HG03103 (cell line): ENCODE measurements around the gene FBXW5.

Experiments
- ATAC-seq: cut with Tn5 transposase; IDR thresholded peaks from one replicate; pipeline ENCODE4 v1.9.1; 2021; ENCODE audit warnings: low read depth; ENCODE audit not compliant: unreplicated experiment

The FBXW5 gene

GRCh38 chr9:136944519-136945332, at the start of gene FBXW5, which contains the start of gene C8G:
Gene FBXW5 (minus strand): TSS chr9:136944738. CDS start chr9:136944083, 655 bp downstream.
Gene C8G (plus strand): TSS chr9:136945243. CDS start chr9:136945321, 78 bp downstream.
- ATAC-seq = peak; percentile 66

- no peak for ATAC-seq
These were observed 48.4 kb upstream of the FBXW5 start for GRCh38 chr9:136992819-136993369.

GRCh38 chr9:136991993-136992818, 47.7 kb upstream of the FBXW5 start, which contains the start of gene PAXX:
Gene PAXX (plus strand): TSS chr9:136992422. CDS start chr9:136992444, 22 bp downstream.
- ATAC-seq = peak; percentile 78

DNA sequence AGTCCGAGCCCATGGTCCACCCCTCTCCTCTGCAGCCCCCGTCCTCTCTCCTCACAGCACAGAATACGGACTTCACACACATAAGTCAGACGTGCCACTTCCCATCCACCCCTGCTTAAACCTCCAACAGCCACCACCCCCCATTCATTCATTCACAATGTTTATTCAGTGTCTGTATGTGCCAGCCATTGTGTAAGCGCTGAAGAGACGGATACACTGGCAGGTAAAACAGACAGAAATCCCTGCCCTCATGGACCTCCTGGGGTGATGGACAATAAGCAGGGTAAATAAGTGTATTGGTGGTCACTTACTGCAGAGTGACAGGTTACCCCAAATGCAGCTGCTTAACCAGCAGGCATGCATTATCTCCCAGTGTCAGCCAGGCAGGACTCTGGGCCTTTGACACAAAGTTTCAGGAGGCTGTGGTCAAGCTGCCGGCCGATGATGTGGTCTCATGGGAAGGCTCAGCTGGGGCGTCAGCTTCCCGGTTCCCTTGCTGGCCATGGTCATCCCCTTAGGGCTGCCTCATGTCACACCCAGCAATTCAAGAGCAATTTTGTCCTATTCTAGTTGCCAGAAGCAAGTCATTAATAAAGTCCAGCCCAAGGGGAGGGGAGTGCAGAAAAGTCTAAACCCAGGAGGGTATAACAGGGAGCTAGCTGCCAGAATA, 45.8 kb upstream of the FBXW5 start:
- no peak for ATAC-seq

- ATAC-seq = no peak
These were observed 44.3 kb upstream of the FBXW5 start for GRCh38 chr9:136988872-136989271.

GRCh38 chr9:136985853-136986252, 41.3 kb upstream of the FBXW5 start:
- no peak for ATAC-seq

DNA sequence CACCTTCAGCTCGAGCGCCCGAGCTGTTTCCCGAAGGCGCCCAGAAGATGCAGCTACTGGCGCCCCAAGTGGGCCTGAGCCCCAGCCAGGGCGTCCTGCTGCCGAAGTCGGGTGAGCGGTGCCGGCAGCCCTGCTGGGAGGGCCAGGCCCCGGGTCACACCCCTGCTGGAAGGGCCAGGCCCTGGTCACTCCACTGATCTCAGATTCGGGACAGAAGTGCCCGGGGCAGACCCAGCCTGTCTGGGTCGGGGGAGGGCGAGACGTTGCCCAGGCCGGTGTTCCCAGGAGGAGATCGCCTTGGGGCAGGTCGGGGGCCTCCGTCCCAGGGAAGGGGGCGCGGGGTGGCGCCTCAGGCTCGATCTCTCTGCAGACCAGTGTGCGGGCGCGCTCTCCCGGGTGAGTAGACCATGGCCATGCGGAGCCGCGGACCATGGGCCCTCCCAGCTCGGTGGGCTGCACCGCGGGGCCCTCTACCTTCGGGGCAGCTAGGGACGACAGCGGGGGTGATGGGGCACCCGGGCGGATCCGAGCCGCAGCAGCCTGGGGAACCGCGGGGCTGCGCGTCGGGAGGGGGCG, 40.6 kb upstream of the FBXW5 start:
- ATAC-seq = no peak

GRCh38 chr9:136984464-136985026, 40.0 kb upstream of the FBXW5 start:
- ATAC-seq = no peak

- ATAC-seq = no peak
These were observed 39.2 kb upstream of the FBXW5 start for GRCh38 chr9:136983656-136984314.

DNA sequence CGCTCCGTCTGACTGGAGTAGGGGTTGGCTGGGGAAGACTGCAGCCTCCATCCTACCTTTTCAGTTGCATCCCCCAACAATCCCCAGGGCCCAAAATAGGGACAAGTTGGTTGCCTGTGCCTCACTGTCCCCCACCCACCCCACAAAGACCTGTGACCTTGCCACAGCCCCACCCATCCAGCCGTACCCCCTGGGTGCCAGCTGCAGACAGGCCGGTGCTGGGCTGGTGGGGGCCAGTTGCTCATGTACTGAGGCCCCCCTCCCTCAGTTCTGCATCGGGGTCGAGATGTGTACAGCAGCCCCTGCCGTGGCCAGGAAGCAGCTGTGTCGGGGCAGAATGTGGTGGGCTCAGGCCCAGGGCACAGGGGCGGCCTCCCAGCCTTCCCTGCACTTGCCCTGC, 38.6 kb upstream of the FBXW5 start:
- no peak for ATAC-seq

DNA sequence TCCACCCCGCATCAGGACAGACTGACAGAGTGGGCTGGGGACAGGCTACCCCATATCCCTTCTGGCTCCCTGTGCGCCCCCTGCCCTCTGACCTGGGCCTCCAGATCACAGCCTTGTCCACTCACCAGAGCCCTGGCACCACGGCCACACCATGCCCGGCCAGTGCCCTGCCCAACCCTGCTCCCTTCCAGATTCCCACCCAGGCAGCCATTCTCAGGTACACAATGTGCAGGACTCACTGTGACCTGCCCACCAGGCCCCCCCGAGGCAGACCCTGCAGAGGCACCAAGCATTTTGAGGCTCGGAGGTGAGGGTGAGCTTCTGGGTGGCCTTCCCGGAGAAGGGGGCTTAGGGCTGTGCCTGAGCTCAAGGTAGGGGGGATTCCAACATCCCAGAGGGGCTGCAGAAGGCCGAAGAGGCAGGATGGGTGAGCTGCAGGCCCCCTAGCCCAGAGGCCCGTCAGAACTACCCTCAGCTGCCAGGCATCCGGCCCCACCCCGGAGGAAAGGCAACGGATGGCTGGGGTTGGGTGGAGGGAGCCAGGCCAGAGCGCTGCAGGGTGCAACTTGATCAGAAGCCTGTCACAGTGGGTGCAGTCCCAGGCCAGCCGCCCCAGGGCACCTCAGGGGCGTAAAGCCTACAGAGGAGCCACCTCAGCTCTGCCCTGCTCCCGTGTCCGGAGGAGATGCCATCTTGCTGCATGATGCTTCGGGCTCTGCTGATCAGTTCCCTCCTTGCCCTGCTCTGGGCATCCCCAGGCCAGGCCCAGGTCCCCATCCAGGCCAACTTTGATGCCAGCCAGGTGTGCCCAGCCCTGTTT, 37.9 kb upstream of the FBXW5 start, which contains the start of gene LCNL1:
Gene LCNL1 (plus strand): TSS at position 762 of the 820 bp plus-strand sequence. CDS start 594 bp downstream, outside the sequence.
- no peak for ATAC-seq

- no peak for ATAC-seq
These were observed 37.2 kb upstream of the FBXW5 start for GRCh38 chr9:136981588-136982231.

DNA sequence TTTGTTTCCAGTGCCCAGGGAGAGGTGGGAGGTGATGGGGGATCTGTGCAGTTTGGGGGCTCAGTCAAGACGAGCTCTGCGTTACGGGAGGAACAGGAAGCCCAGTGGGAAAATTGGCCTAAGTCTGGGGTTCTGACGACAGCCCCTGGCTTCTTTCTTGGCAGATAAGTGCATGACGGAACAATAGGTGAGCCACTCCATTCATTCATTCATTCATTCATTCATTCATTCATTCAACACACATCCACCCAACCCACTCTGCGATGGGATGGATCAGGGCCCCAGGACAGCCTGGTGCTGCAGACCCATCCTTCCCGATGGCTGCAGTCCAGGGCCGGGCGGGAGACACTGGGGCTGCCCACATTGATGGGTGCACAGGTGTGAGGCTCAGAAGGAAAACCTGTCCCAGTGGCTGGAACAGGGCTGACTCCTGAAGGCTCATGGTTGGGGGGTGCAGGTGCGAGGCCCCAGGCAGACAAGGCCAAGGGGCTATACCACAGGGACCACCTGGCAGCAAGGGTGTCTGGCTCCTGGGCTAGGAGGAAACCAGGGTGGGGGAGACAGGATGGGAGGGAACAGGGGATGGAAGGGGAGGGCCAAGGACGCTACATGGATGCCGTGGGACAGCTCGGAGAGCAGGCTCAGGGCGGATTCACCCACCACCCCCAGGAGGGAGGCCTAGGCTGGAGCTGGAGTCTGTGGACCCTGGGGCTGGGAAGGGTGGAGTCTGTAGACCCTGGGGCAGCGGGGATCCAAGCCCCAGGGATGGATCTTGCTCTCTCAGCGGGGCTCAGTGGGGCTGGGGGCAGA, 36.3 kb upstream of the FBXW5 start:
- no peak for ATAC-seq

- ATAC-seq = no peak
These were observed 35.4 kb upstream of the FBXW5 start for GRCh38 chr9:136979769-136980587.

DNA sequence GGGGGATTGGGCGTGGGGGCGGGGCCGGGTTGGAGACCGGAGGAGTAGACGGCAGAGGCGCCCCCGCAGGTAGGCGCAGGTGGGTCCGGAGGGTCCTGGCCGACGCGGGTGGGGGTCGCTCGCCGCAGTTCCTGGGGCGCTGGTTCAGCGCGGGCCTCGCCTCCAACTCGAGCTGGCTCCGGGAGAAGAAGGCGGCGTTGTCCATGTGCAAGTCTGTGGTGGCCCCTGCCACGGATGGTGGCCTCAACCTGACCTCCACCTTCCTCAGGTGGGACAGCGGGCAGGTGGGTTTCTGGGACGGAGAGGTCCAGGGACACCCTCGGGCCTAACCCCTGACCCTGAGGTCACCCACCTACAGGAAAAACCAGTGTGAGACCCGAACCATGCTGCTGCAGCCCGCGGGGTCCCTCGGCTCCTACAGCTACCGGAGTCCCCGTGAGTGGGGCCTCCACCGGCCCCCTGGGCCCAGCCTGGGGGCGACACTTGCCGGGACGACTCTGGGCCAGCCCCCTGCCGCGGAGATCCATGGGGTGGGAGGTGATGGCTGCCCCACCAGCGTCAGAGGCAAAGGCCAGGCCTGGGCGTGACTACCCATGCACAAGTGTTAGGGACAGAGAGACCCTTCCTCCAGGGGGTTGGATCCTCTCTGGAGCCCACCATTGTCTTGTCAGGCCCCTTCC, 34.5 kb upstream of the FBXW5 start:
- ATAC-seq = no peak
